HG03108 (cell line): ENCODE measurements around the gene LRRTM4.

ENCODE experiments used
- ATAC-seq: cut with Tn5 transposase; IDR thresholded peaks from one replicate; pipeline ENCODE4 v1.9.1; 2021; ENCODE audit warnings: moderate library complexity; ENCODE audit not compliant: unreplicated experiment

The LRRTM4 gene

DNA sequence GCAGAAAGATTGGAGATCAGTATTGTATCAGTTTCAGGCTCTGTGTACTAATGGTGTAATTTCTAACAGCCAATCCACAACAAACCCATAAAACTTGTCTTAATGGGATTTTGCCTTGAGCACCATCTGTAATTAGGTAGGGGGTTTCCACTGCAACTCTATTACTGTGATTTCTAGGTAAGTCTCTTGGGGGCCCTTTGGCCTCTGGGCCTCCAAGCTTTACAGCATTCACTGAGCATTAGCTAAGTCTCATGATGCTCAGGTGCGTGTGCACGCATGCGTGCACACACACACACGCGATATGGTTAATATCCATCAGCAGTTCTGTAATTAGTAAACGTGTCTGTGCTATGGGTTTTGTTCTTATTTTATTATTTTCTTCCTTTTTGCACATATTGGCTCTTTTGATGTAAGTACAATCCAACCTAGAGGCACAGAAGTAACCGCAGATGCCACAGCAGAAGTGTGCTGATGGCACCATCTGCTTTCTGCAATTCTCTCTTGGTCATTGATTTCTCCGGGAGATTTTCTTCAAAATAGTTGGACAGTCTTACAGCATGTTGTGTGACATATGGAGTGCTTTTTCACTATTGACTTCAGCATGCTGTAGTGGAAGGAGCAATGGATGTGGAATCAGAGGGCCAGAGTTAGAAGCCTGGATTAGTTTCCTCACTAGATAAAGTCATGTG is 592.0 kb downstream of the LRRTM4 start:
- ATAC-seq, result no peak

- no peak for ATAC-seq
Measured at GRCh38 chr2:76928026-76928425, 594.1 kb downstream of the LRRTM4 start.

DNA sequence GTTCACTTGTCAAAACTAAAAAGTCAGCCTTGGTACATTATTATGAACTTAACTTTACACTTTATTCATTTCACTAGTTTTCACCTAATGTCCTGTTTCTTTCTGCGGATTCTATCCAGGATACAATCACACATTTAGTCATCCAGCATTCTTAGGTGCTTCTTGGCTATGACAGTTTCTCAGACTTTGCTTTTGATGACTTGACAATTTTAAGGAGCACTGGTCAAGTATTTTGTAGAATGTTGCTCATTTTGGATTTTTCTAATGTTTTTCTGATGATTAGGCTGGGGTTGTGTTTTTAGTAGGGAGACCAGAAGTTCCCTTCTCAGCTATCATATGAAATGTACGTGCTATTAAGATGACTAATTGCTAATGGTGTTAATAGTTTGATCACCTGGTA is 601.2 kb downstream of the LRRTM4 start:
- no peak for ATAC-seq

- ATAC-seq, result no peak
Measured at GRCh38 chr2:76895469-76895868, 626.7 kb downstream of the LRRTM4 start.

- ATAC-seq, result no peak
Measured at GRCh38 chr2:76870581-76870980, 651.6 kb downstream of the LRRTM4 start.

- ATAC-seq, result no peak
Measured at GRCh38 chr2:76870011-76870410, 652.2 kb downstream of the LRRTM4 start.

GRCh38 chr2:76867854-76868253 is 654.3 kb downstream of the LRRTM4 start:
- ATAC-seq, result no peak

DNA sequence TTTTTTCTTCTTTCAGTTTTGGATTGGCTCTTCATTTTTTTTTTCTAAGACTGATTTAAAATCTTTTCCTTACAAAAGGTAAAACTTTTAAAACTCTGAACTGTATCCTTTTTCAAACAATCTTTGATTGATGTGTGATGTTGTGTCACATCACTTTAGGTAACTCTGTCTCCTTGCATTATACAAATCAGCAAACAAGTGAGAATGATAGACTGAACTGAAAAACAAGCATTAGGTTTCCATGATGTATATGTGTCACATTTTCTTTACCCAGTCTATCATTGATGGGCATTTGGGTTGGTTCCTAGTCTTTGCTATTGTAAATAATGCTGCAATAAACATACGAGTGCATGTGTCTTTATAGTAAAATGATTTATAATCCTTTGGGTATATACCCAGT is 655.7 kb downstream of the LRRTM4 start:
- no peak for ATAC-seq

- no peak for ATAC-seq
Measured at GRCh38 chr2:76862901-76863300, 659.3 kb downstream of the LRRTM4 start.

DNA sequence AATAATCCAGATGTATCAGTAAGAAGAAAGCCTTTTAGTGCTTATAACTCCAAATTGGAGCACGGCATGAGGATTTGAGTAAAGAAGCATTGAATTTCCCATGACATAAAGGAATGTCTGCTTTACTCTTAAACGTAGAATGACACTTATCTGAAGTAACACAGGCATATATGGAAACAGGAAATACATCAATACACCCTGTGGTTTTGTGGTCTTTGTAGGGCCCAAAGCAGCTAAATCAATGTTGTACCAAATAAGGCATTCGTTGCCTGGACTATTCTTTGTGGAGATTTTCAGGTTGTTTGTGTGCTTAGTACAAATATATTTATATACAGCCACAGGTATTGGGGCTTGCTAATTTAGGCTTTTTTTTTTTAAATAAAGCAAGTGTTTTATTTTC is 660.5 kb downstream of the LRRTM4 start:
- no peak for ATAC-seq

GRCh38 chr2:76851000-76851399 is 671.2 kb downstream of the LRRTM4 start:
- ATAC-seq, result no peak

GRCh38 chr2:76849086-76849485 is 673.1 kb downstream of the LRRTM4 start:
- ATAC-seq, result no peak

DNA sequence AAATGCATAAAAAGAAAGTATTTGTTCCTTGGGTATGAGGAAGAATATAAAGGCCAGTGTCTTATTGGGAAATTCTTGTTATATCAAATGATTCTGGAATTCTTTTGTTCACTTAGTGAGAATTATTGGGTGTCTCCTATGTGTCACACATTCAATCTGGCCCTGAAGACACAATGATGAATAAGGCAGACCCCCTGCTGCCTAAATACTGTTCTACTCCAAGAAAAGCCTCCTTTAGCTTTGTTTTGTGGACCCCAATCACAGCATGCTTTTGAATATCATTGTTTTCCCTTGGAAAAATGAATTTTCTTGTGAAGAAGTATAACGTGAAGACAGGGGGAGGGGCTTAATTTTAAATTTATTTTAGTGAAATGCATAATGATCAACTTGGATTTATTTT is 682.4 kb downstream of the LRRTM4 start:
- ATAC-seq, result no peak

GRCh38 chr2:76829374-76830234 is 692.6 kb downstream of the LRRTM4 start:
- no peak for ATAC-seq

DNA sequence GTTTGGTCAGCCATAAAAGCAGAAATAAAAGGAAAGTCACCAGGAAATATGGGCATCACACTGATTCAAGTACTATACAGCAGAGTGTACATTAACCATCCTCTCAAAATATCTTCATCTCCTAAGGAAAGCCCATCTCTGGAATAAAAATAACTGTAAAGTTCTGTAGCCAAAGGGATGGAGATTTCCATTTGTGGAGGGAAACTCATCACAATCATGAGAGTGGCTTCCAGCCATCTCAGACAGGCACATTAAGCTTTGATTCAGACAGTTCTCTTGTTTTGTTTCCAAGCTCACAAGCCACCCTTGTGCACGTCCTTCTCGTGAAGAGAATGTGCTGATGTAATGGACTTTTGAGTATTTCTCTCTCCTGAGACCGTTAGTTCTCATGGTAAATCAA is 695.5 kb downstream of the LRRTM4 start:
- no peak for ATAC-seq

GRCh38 chr2:76825140-76825970 is 696.8 kb downstream of the LRRTM4 start:
- no peak for ATAC-seq

DNA sequence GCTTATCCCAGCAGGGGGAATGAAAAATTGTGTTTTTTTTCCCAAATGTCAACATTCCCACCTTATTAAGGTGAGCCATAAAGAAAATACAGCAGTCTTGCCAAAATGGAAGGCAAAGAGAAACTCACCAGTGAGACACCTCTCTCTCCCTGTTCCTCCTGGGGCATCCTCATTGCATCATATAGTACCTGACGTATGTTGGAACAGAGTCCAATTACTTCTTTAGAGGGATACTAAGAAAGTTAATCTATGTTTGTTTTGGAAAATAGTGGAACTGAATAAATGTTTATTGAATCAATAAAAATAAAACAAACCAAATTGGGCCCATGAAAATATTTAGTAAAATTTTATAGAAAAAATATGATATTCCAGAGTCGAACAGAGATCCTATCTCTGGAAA is 700.4 kb downstream of the LRRTM4 start:
- ATAC-seq, result no peak

GRCh38 chr2:76813084-76813483 is 709.1 kb downstream of the LRRTM4 start:
- no peak for ATAC-seq

GRCh38 chr2:76812156-76812555 is 710.0 kb downstream of the LRRTM4 start:
- ATAC-seq, result no peak

DNA sequence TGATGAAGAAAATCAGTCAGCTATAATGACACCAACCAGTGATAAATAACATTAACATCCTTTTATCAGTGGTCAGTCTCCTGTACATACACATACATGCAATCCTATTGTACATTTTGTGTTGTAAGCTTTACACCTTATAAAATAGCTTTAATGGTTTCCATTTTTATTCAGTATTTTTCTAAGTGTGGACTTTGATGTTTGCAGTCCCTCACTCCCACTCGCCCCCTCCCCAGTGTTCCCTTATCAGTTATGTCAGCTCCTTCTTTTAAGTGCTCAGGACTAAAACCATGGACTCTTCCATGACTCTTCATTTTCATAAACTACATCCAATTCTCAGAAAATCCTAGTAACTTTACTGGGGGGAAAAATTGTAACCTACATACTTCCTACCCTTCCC is 713.0 kb downstream of the LRRTM4 start:
- no peak for ATAC-seq

GRCh38 chr2:76808732-76809131 is 713.4 kb downstream of the LRRTM4 start:
- ATAC-seq, result no peak
